Amygdala (tissue), 56 donors: ENCODE data around the gene PHF21B.

ENCODE experiments used
- DNase-seq, 56 donors: peaks; one replicate each; lab custom pipeline; 2025; lab: John Stamatoyannopoulos, UW

Gene PHF21B

GRCh38 chr22:45019861-45020655 lies 10.3 kb upstream of the PHF21B start:
- no peak for DNase-seq

- DNase-seq: no peak
Observed at GRCh38 chr22:45014654-45015053, 4.8 kb upstream of the PHF21B start.

- no peak for DNase-seq
Observed at GRCh38 chr22:45013138-45013537, 3.3 kb upstream of the PHF21B start.

GRCh38 chr22:45010532-45010900 lies 711 bp upstream of the PHF21B start:
- DNase-seq: no peak

GRCh38 chr22:45008751-45009605 lies 827 bp downstream of the PHF21B start:
- DNase-seq: peak in 11 of 56 donors; percentile 20 to 53 (median 31)

GRCh38 chr22:45008186-45008681 lies 1.6 kb downstream of the PHF21B start:
- DNase-seq: peak in 6 of 56 donors; percentile 13 to 59 (median 38)

GRCh38 chr22:45007391-45008185 lies 2.2 kb downstream of the PHF21B start:
- DNase-seq: peak in 28 of 56 donors; percentile 25 to 71 (median 52)

- DNase-seq: peak in 31 of 56 donors; percentile 13 to 70 (median 49)
Observed at GRCh38 chr22:45006964-45007390, 2.8 kb downstream of the PHF21B start.

- peak in 14 of 56 donors; percentile 9 to 57 (median 24) for DNase-seq
Observed at GRCh38 chr22:45006111-45006963, 3.5 kb downstream of the PHF21B start.

- DNase-seq: no peak
Observed at GRCh38 chr22:45001653-45002052, 8.2 kb downstream of the PHF21B start.

- DNase-seq: no peak
Observed at GRCh38 chr22:45000330-45000729, 9.5 kb downstream of the PHF21B start.

- DNase-seq: no peak
Observed at GRCh38 chr22:44999687-45000086, 10.1 kb downstream of the PHF21B start.

- no peak for DNase-seq
Observed at GRCh38 chr22:44999231-44999630, 10.6 kb downstream of the PHF21B start.

- DNase-seq: no peak
Observed at GRCh38 chr22:44998296-44998695, 11.5 kb downstream of the PHF21B start.

- no peak for DNase-seq
Observed at GRCh38 chr22:44997060-44997459, 12.7 kb downstream of the PHF21B start.

GRCh38 chr22:44996648-44997047 lies 13.2 kb downstream of the PHF21B start:
- DNase-seq: no peak

- no peak for DNase-seq
Observed at GRCh38 chr22:44996120-44996519, 13.7 kb downstream of the PHF21B start.

GRCh38 chr22:44995715-44996114 lies 14.1 kb downstream of the PHF21B start:
- DNase-seq: no peak

- no peak for DNase-seq
Observed at GRCh38 chr22:44995105-44995514, 14.7 kb downstream of the PHF21B start.
